Measurements from ENCODE around the gene NATD1. TPM values are rescaled to one million over a fixed set of nuclear protein-coding genes. Genes with fewer than 3 reads are reported as not detected.

NATD1 gene
- total RNA-seq, 8 experiments from 2014 or later: 3.6 to 10.8 (median 4.9) TPM

- WGBS, 10 experiments: 0 to 100% (median 88%) methylated on average over 1 to 4 of the region's 9 CpGs; no CpG with 5 or more reads in 6 of the 10 experiments
- ATAC-seq (replicated peaks in 6 of 8): no peak
- Histone ChIP-seq H3K4me1 (replicated peaks in 1 of 2) (peaks cover 11 to 15% of the 10 kb centered on the region in 2 donors), H3K4me3 (peak overlapping the region in 3 of 5 donors; percentile 66 to 78 (median 74)), H3K27ac (no peak overlapping the region)
- in situ Hi-C loops (cut with MboI; ENCODE audit: low pct_unique_long_range_greater_than_20kb in 2 of 9, low sequenced_read_pairs in 9 of 9, unreplicated experiment in 9 of 9): loop anchor here in 1 of 9 experiments (25.0 kb wide), 1 partner anchor 225 kb away; no protein-coding TSS in a partner anchor
Observed at GRCh38 chr17:21286909-21287702, 33.9 kb upstream of the NATD1 start.

DNA sequence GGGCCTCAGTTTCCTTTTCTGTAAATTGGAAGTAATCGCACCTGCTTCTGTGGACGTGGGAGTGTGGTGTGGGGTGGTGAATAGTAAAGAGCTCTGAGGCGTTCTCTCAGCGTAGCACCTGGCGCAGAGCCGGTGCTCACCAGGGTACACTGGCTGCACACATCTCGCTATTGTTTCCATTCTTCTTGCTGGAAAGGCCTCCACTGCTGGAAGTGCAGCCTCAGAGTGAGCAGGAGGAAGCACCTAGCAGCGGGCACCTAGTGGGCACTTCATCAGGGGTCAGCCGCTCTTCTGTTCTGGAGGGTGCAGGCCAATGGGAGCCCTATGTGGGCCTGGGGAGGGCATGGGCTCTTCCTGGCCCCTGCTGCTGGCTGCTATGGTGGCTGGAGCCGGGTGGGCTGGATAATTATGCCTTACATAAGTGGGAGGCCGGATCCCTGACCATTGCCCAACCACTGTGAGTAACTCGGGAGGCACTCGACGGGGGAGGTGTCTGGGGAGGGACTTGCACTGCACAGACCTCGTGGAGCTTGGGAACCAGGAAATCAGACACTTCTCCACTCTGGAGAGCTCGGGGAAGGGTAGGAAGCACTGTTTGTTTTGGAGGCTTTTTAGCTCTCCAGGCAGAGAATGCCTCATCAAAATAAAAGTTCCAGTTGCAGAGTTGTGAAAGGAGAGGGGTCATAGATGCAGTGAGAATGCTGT is 33.0 kb upstream of the NATD1 start:
- peak overlapping the region; percentile 66 to 78 (median 74) for H3K4me3 ChIP-seq
- ATAC-seq (replicated peaks in 6 of 8): peak; percentile 5 to 47 (median 20)
- H3K27ac ChIP-seq: no peak overlapping the region
- WGBS, 10 experiments: 0 to 17% (median 0%) methylated on average over 1 to 6 of the region's 16 CpGs; no CpG with 5 or more reads in 5 of the 10 experiments
- in situ Hi-C loops (cut with MboI; ENCODE audit: low pct_unique_long_range_greater_than_20kb in 2 of 9, low sequenced_read_pairs in 9 of 9, unreplicated experiment in 9 of 9): loop anchor here in 1 of 9 experiments (25.0 kb wide), 1 partner anchor 226 kb away; no protein-coding TSS in a partner anchor
- peaks cover 11 to 15% of the 10 kb centered on the region in 2 donors for H3K4me1 ChIP-seq (replicated peaks in 1 of 2)

DNA sequence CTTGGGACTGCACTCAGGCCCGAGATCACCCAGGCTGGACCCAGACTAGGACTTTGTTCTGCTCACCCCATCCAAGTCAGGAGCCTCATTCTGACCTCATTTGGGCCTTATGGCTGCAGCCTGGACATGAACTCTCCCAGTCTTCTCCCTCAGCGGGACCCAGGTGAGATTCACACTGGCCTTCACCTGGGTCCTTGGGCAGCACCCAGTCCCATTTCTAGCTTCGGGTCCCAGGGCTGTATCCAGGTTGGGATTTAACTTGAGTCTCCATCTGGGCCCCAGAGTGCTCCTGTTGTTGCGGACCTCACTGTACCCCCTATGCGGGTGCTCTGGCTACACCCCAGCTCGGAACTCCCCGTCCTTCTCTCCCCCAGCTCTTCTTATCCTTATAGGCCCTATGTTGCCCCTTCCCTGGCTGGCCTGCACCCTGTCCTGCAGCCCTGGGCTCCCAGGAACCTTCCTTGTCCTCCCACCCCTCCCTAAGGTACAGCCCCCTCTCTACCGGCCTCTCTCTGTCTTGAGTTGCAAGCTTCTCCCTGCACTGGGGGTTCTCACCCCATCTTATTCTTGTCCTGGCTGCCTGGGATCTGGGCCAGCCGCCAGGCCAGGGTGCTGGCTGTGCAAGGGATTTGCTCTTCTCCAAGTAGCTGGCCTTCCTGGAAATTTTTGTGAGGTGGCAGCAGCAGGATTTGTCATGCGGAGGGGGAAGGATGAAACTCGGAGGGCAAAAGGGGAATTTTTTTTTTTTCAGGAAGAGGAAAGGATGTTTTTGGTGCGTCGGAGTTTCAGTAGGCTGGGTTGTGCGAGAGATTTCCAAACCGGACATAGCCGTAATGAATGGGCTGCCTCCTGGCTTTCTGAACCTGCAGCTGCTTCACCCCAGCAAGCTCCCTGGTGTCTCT is 32.2 kb upstream of the NATD1 start:
- no peak for ATAC-seq (replicated peaks in 6 of 8)
- WGBS, 10 experiments: 0 to 20% (median 6%) methylated on average over 2 to 7 of the region's 16 CpGs; no CpG with 5 or more reads in 2 of the 10 experiments
- no peak overlapping the region for H3K27ac ChIP-seq
- in situ Hi-C loops (cut with MboI; ENCODE audit: low pct_unique_long_range_greater_than_20kb in 2 of 9, low sequenced_read_pairs in 9 of 9, unreplicated experiment in 9 of 9): loop anchor here in 1 of 9 experiments (25.0 kb wide), 1 partner anchor 227 kb away; no protein-coding TSS in a partner anchor
- H3K4me3 ChIP-seq: peak overlapping the region; percentile 66 to 78 (median 74)
- peaks cover 11 to 15% of the 10 kb centered on the region in 2 donors for H3K4me1 ChIP-seq (replicated peaks in 1 of 2)

GRCh38 chr17:21284319-21285163 is 31.3 kb upstream of the NATD1 start, which contains the start of gene MAP2K3:
Gene MAP2K3, plus strand, starts transcription at chr17:21284711. Its CDS starts 210 bp downstream, at chr17:21284921.
- Histone ChIP-seq H3K4me1 (replicated peaks in 1 of 2) (peaks cover 11 to 15% of the 10 kb centered on the region in 2 donors), H3K4me3 (peak within 1 kb of the TSS; percentile 66 to 78 (median 74)), H3K27ac (peak within 1 kb of the TSS; percentile 33 to 42)
- in situ Hi-C loops (cut with MboI; ENCODE audit: low pct_unique_long_range_greater_than_20kb in 2 of 9, low sequenced_read_pairs in 9 of 9, unreplicated experiment in 9 of 9): loop anchor here in 1 of 9 experiments (25.0 kb wide), 1 partner anchor 228 kb away; no protein-coding TSS in a partner anchor
- 0% methylated on average over 5 to 7 of the region's 88 CpGs; no CpG with 5 or more reads in 8 of the 10 experiments for WGBS, 10 experiments
- ATAC-seq (replicated peaks in 6 of 8): peak; percentile 68 to 94 (median 90)

DNA sequence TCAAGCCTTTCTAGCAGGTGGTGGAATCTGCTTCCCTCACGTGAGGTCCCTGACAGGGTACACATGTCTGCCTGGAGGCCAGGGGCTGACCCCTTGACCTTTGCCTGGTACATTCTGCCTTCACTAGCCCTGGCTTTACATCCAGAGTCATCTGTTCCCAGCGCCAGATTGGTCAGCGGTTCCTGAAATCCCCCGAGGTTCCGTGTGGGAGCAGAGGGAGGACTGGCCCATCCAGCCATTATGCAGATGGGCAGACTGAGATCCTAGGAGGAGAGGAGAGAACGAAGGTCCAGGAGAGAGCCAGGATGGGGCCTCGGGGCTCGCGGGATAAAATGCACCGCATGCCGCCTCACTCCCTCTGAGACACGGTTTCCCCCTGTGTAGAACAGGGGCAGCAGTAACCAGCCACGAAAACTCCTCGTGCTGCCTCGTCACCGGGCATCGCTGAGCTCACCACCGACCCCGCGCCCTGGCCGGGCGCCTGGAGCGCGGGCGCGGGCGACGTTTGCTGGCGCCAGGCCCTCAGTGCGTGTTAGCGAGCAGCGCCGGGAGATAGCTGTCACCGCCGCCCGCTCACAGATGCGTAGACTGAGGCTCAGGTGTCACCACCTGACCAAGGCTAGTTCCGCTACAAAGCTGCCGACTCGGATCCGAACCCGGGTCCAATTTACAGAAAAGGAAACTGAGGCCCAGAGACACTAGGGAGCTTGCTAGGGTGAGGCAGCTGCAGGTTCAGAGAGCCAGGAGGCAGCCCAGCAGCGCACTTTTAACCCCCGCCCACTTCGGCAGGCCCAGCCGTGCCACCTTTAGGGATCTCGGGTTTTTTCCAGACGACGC is 30.5 kb upstream of the NATD1 start:
- H3K4me3 ChIP-seq: peak overlapping the region; percentile 32 to 78 (median 66)
- no peak overlapping the region for H3K27ac ChIP-seq
- in situ Hi-C loops (cut with MboI; ENCODE audit: low pct_unique_long_range_greater_than_20kb in 2 of 9, low sequenced_read_pairs in 9 of 9, unreplicated experiment in 9 of 9): loop anchor here in 1 of 9 experiments (25.0 kb wide), 1 partner anchor 229 kb away; no protein-coding TSS in a partner anchor
- WGBS, 10 experiments: 33 to 90% (median 73%) methylated on average over 2 to 5 of the region's 49 CpGs; no CpG with 5 or more reads in 3 of the 10 experiments
- peak in 2 of 8 experiments; percentile 4 to 5 for ATAC-seq (replicated peaks in 6 of 8)
- peaks cover 11 to 15% of the 10 kb centered on the region in 2 donors for H3K4me1 ChIP-seq (replicated peaks in 1 of 2)

DNA sequence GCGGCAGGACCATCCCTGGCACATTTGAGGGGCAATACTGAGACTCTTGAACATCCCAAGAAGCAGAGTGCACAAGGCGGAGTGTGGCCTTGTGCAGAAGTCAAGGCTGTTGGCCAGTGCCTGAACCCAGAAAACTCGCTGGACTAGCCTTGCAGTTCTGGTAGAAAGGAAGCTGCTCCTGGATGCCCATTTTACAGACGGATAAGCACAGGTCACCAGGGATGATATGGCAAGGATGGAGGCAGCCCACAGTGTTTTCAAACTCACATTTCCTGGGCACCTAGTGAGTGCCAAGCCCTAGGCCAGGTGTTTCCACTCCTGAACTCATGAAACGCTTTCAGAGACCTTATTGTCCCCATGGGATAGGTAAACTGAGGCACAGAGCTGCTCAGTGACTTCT is 29.6 kb upstream of the NATD1 start:
- in situ Hi-C loops (cut with MboI; ENCODE audit: low pct_unique_long_range_greater_than_20kb in 2 of 9, low sequenced_read_pairs in 9 of 9, unreplicated experiment in 9 of 9): loop anchor here in 1 of 9 experiments (25.0 kb wide), 1 partner anchor 229 kb away; no protein-coding TSS in a partner anchor
- no peak for ATAC-seq (replicated peaks in 6 of 8)
- Histone ChIP-seq H3K4me1 (replicated peaks in 1 of 2) (peaks cover 11 to 15% of the 10 kb centered on the region in 2 donors), H3K4me3 (no peak overlapping the region), H3K27ac (no peak overlapping the region)
- 60 to 100% (median 87%) methylated on average over 1 to 2 of the region's 5 CpGs; no CpG with 5 or more reads in 4 of the 10 experiments for WGBS, 10 experiments

DNA sequence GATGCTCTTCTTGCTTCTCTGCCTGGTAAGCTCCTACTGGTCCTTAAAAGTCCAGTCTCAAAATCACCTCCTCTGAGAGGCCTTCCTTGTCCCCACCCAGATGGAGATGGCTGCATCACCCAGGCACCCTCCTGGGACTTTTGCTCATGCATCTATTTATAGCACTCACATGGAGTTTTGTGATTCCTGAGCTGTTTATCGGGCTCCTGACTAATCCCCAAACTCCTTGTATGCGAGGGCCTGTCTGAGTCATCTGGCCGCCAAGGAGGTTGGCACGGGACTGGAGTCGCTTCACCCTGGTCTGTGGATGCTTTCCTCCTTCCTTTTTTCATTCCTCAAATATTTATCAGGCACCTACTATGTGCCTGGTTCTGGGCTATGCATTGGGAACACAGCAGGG is 29.0 kb upstream of the NATD1 start:
- Histone ChIP-seq H3K4me3 (no peak overlapping the region), H3K27ac (no peak overlapping the region), H3K4me1 (replicated peaks in 1 of 2) (peaks cover 11 to 15% of the 10 kb centered on the region in 2 donors)
- peak in 1 of 8 experiments; percentile 0 for ATAC-seq (replicated peaks in 6 of 8)
- 22 to 80% (median 48%) methylated on average over 1 to 3 of the region's 5 CpGs; no CpG with 5 or more reads in 6 of the 10 experiments for WGBS, 10 experiments
- in situ Hi-C loops (cut with MboI; ENCODE audit: low pct_unique_long_range_greater_than_20kb in 2 of 9, low sequenced_read_pairs in 9 of 9, unreplicated experiment in 9 of 9): loop anchor here in 1 of 9 experiments (25.0 kb wide), 1 partner anchor 230 kb away; no protein-coding TSS in a partner anchor

DNA sequence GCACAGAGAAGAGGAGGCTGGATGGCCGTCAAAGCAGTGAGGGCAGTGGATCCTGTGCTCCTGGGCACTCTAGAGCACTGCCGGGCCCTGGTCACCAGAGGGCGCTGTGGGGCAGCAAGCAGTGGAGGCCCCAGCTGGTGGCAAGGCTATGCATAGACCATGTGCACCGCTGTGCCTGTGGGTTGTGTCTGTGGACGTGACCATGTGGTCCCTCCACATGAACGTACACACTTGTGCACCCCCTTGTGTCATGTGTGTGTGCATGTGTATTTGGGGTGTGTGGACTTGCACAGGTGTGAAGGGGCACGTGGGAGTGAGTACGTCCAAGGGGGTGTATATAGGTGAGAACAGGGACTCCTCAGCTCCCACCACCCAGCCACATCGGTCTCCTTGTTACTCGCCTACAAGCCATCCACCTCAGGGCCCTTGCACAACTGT is 26.9 kb upstream of the NATD1 start:
- no peak overlapping the region for H3K4me3 ChIP-seq
- in situ Hi-C loops (cut with MboI; ENCODE audit: low pct_unique_long_range_greater_than_20kb in 2 of 9, low sequenced_read_pairs in 9 of 9, unreplicated experiment in 9 of 9): loop anchor here in 1 of 9 experiments (25.0 kb wide), 1 partner anchor 232 kb away; no protein-coding TSS in a partner anchor

GRCh38 chr17:21279582-21279981 is 26.4 kb upstream of the NATD1 start:
- in situ Hi-C loops (cut with MboI; ENCODE audit: low pct_unique_long_range_greater_than_20kb in 2 of 9, low sequenced_read_pairs in 9 of 9, unreplicated experiment in 9 of 9): loop anchor here in 1 of 9 experiments (25.0 kb wide), 1 partner anchor 233 kb away; no protein-coding TSS in a partner anchor
- Histone ChIP-seq H3K4me3 (no peak overlapping the region), H3K4me1 (replicated peaks in 1 of 2) (peaks cover 3% of the 10 kb centered on the region in 2 donors), H3K27ac (no peak overlapping the region)
- WGBS, 10 experiments: 52 to 68% methylated on average over 3 of the region's 6 CpGs; no CpG with 5 or more reads in 8 of the 10 experiments
- no peak for ATAC-seq (replicated peaks in 6 of 8)

More for the DNA sequence above, 26.9 kb upstream of the NATD1 start:
- peak; percentile 21 to 49 (median 26) for ATAC-seq (replicated peaks in 6 of 8)
- Histone ChIP-seq H3K27ac (no peak overlapping the region), H3K4me1 (replicated peaks in 1 of 2) (peaks cover 1 to 3% of the 10 kb centered on the region in 2 donors)
- WGBS, 10 experiments: 0 to 80% (median 27%) methylated on average over 1 to 4 of the region's 10 CpGs; no CpG with 5 or more reads in 3 of the 10 experiments

DNA sequence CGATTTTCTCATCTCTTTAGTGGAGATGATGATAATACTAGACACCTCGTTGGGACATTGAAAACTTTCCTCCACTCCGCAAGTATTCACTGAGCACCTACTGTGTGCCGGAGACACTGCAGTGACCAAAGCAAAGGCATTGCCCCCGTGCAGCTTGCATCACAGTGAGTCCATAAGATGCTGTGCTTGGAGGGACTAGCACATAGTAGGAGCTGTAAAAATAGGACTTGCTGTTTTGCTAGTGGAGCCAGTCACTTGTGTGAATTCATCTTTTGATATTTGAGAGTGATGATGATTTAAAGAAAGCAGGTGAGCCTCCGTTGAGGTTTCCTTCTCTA is 26.0 kb upstream of the NATD1 start:
- ATAC-seq (replicated peaks in 6 of 8): no peak
- in situ Hi-C loops (cut with MboI; ENCODE audit: low pct_unique_long_range_greater_than_20kb in 2 of 9, low sequenced_read_pairs in 9 of 9, unreplicated experiment in 9 of 9): loop anchor here in 1 of 9 experiments (25.0 kb wide), 1 partner anchor 233 kb away; no protein-coding TSS in a partner anchor
- Histone ChIP-seq H3K4me3 (no peak overlapping the region), H3K27ac (no peak overlapping the region), H3K4me1 (replicated peaks in 1 of 2) (peaks cover 3% of the 10 kb centered on the region in 2 donors)
- WGBS, 10 experiments: 40 to 84% (median 65%) methylated on average over 1 to 5 of the region's 6 CpGs; no CpG with 5 or more reads in 3 of the 10 experiments
